ENCODE data around the gene FAM89B. TPM values are rescaled to one million over a fixed set of nuclear protein-coding genes. Genes with fewer than 3 reads are reported as not detected.

FAM89B gene
- 10 to 100 TPM; 15.0 to 15.5 TPM for total RNA-seq

DNA sequence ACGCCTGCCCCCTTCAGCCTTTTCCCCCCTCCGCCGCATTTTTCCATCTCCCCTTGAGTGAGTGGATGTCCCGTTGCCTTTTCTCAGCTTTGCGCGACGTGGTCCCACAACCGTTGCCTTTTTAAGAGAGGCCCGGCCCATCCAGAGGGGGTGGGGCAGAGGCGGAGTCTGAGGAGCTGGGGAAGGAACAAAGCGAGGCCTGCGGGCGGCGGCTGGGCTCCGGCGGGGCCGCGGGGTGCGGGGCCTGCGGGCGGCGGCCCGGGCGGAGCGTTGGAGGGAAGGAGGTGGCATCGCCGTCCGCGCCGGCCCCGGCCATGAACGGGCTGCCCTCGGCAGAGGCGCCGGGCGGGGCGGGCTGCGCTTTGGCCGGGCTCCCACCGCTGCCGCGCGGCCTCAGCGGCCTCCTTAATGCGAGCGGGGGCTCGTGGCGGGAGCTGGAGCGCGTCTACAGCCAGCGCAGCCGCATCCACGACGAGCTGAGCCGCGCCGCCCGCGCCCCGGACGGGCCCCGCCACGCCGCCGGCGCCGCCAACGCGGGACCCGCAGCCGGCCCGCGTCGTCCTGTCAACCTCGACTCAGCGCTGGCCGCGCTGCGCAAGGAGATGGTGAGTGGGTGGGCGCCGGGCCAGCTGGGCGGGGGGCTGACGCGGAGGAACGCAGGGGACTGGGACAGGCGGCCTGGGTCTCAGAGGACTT, at the start of gene FAM89B:
Gene FAM89B (plus strand): TSS at position 183 of the 696 bp plus-strand sequence. CDS start 132 bp downstream, at position 315.

DNA sequence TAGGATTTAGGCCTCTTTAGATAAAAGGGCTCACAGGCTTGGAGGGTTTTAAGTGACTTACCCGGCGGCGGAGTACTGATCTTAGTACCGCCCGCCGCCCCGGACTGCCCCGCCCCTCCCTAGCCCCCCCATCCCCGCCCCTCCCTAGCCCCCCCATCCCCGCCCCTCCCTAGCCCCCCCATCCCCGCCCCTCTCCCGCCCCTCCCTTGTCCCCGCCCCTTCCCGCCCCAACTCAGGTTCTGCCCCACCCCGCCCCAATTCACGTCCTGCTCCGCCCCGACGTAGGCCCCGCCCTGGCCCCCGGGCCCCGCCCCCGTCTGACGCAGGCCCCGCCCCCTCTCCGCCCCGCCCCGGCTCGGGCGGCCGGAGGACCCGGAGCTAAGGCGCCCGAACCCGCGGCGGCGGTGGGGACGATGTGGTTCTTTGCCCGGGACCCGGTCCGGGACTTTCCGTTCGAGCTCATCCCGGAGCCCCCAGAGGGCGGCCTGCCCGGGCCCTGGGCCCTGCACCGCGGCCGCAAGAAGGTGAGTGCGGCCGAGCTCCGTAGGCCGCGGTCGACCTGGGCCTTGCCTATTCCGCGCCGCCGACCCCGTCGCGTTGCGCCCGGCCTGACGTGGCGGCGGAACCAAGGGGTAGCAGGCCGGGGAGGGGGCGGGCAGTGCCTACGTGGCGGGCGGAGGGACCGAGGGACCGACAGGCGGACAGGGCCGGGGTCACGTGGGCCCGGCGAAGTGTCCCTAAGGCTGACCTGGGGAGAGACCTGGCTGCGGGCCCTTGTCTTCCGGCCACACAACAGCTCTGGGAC, 47.4 kb upstream of the FAM89B start, which contains the start of gene SCYL1:
Gene SCYL1 (plus strand): TSS at position 343 of the 805 bp plus-strand sequence. CDS start 71 bp downstream, at position 414.

DNA sequence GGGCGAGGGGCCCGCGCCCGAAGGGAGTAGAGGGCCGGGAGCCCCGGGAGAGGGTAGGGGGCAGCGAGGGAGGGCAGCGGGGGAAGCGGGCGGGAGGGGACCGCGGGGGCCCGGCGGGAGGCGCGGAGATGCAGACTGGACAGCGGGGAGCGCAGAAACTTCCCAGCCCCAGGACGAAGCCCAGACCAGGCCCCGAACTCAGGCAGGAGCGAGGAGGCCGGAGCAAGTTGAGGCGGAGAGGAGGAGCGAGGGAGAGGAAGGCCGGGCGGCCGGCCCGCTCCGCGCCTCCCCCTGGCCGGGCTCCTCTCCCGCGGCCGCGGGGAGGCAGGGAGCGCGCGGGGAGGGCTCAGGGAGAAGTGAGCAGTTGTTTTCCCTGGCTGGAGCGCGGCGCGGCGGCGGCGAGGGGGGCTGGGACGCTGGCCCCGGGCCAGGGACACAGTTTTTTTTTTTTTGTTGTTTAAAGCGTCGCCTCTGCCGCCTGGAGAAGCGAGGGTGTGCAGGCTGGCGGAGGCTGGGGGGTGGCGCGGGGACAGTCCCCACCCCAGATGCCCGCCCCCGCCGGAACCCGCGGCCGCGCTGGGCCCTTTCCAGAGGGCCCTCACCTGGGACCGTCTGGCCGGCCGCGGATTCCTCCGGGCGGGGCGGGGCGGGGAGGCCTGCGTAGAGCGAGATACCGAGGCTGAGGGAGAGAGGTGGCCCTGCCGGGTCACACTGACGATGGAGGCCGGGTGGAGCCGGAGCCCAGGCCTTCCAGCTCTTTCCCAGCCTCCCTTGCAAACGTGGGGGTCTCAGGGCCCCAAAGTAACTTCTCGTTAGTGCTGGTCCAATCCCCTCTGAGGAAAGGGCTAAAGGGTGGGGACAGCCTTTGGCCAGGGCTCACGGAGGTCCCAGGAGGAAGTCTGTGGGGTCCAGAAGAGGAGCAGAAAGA, 14.1 kb upstream of the FAM89B start, which contains the start of gene LTBP3:
Gene LTBP3 (minus strand): TSS at position 358 of the 928 bp plus-strand sequence. CDS start 400 bp downstream, outside the sequence.

DNA sequence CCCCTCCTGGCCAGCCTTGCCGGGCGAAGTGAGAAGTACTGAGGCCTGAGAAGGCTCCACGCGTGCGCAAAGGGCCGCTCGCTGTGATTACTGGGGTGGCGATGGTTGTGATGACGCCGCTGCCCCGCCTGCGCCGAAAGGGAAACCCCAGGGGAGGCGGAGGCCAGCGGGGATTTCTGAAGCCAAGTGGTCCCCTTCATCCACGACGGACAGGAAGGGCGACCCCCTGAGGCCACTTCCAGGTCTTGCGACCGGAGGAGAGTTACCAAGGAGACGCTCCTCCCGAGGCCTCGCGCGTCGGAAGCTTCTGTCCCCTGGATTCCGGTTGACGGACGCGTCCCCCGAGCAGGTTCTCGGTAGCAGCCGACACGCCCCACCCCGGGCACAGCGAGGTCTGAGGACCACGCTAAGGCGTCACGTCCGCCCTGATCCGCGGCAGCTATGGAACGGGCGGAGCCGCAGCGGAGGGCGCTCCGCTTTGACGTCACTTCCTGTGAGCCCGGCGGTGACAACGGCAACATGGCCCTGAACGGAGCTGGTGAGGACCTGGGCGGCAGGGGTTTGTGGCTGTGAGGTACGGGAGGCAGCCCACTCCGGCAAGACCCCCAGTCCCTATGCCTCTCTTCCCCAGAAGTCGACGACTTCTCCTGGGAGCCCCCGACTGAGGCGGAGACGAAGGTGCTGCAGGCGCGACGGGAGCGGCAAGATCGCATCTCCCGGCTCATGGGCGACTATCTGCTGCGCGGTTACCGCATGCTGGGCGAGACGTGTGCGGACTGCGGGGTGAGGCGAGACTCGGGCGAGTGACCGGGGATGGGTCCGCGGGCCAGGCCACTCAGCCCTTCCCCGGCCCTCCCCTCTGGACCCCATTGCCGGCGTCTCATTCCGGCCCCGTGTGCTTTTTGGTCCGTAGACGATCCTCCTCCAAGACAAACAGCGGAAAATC, 2.1 kb upstream of the FAM89B start, which contains the start of gene ZNRD2:
Gene ZNRD2 (plus strand): TSS at position 505 of the 946 bp plus-strand sequence. CDS start 15 bp downstream, at position 520.

DNA sequence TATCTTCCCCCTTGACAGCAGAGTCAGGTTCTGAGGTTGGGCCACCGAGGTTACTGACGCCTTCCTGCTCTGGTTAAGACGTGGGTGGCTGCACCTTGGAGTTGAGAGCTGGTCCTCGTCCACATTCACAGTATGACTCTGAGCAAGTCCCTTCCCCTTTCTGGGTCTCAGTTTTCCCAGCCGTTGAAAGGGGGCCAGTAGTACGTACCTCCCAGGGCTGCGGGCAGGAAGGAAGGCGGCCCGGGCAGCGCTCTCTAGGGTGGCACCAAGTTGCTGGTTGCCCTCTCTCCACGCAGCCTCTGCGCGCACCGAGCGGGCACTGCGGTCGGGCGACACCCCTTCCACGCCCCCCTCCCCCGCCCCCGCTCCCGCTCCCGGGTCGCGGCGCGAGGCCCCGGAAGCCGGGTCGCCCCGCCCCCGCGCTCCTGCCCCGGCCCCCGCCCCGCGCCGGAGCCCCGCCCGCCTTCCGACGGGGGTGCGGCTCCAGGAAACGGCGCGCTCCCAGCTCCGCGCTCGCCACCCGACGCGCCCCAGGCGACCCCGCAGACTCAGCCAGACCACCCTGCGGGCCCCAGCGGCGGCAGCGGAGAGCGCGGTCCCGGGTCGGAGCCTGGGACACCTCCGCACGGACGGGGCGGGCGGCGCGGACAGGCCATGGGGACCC, 3.4 kb downstream of the FAM89B start, which contains the start of gene EHBP1L1:
Gene EHBP1L1 (plus strand): TSS at position 486 of the 664 bp plus-strand sequence. CDS start 250 bp downstream, outside the sequence.

DNA sequence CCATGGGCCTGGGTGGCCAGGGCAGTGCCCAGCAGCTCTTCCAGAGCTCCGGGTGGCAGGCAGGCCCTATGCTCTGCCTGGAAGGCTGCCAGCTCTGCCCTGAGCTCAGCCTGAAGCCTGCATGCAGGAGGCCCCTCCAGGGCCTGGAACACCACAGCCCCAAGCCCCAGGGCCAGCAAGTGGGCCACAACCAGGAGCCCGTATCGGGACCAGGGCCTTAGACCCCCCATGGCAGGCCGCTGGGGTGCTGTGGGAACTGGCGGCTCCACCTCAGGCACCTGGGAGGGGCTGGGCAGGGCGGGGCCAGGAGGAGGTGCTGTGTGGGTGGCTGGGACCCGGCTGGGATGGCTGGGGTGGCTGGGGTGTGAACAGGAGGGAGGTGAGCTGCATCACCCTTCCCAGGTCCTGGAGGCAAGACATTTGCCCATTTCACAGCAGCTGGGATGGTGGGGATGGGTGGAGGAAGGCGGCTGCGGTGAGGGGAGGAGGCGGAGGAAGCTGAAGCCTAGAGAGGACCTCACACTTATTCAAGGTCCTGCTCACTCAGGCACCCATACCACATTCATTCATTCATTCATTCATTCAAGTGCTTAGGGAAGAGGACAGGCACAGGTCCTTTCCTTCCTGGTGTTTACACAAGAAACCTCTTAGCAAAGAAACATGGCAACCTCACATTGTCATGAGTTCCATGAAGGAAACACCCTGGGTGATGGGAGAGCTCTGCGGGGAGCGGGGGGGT, 23.4 kb downstream of the FAM89B start, which contains the start of gene KCNK7:
Gene KCNK7 (minus strand): TSS at position 258 of the 739 bp plus-strand sequence. CDS start 28 bp downstream, at position 230.

DNA sequence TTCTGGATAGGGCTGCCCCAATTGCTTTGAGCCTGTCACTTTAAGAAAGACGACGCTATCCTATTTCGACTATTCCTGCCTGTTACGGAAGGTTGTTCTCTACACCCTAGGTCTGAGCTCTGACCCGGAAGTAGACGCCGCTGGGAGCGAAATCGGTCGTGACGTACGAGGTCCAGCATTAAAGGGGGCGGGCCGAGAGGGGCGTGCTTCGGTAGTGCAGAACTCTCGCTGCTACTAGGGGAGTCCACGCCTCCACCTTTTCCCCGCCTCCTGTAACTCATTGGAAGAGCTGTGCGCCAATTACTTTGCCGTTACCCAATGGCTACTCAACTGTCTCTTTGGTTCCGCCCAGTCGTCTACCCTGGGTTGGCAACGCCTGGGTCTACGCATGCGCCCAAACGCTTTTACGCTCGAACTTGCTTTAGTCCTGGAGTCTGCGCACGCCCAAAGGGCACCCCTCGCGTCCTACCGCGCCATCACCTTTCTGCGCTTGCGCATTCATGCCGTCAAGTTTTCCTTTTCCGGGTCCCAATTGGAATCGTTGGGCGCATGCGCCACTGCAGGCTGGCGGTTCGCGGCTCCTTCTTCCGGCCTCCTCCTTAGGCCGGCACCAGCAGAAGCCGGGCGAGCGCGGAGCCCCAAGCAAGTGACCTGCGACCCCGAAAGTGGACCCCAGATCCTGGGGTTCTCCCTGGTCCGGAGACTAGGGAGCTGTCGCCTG, 43.1 kb downstream of the FAM89B start, which contains the start of gene PCNX3:
Gene PCNX3 (plus strand): TSS at position 548 of the 721 bp plus-strand sequence. CDS start 536 bp downstream, outside the sequence.

Small RNA genes lying within 50 kb of the gene (small RNA-seq; reads per million reads assigned to genes)
- gene AP001362.1, result 0 reads per million in 2 donors

Other genes starting within 250 kb of the FAM89B start
- gene DPF2, start 238.7 kb upstream of the FAM89B start, total RNA-seq, result 10 to 100 TPM; 43.7 to 45.6 TPM
- under 1 TPM; under 0.01 to 0.33 TPM for gene TIGD3, start 217.8 kb upstream of the FAM89B start, total RNA-seq
- 1 to 10 TPM; 1.3 to 3.8 TPM for gene SLC25A45, start 189.9 kb upstream of the FAM89B start, total RNA-seq
- 100 to 1,000 TPM in 1 of 2 donors, 10 to 100 TPM in 1; 59.2 to 108 TPM for gene FRMD8, start 185.9 kb upstream of the FAM89B start, total RNA-seq
- 100 to 1,000 TPM; 128 to 294 TPM for gene NEAT1, start 149.7 kb upstream of the FAM89B start, total RNA-seq
- 1,000 to 10,000 TPM; 3,281 to 4,065 TPM for gene MALAT1, start 73.5 kb upstream of the FAM89B start, total RNA-seq
- 10 to 100 TPM; 75.0 to 90.9 TPM for gene SCYL1, start 47.5 kb upstream of the FAM89B start, total RNA-seq
- gene LTBP3, start 14.2 kb upstream of the FAM89B start, total RNA-seq, result 10 to 100 TPM in 1 of 2 donors, 1 to 10 TPM in 1; 9.3 to 14.3 TPM
- gene ZNRD2, start 2.1 kb upstream of the FAM89B start, total RNA-seq, result 10 to 100 TPM; 40.3 to 75.3 TPM
- 10 to 100 TPM; 18.0 to 49.2 TPM for gene EHBP1L1, start 3.5 kb downstream of the FAM89B start, total RNA-seq
- gene KCNK7, start 23.3 kb downstream of the FAM89B start, total RNA-seq, result under 1 TPM; 0.33 to 0.34 TPM
- 100 to 1,000 TPM; 115 to 242 TPM for gene MAP3K11, start 41.7 kb downstream of the FAM89B start, total RNA-seq
- 10 to 100 TPM; 30.3 to 34.3 TPM for gene PCNX3, start 43.2 kb downstream of the FAM89B start, total RNA-seq
- 10 to 100 TPM; 28.0 to 31.7 TPM for gene SIPA1, start 65.6 kb downstream of the FAM89B start, total RNA-seq
- 10 to 100 TPM; 27.3 to 35.8 TPM for gene RELA, start 90.4 kb downstream of the FAM89B start, total RNA-seq
- 10 to 100 TPM; 58.3 to 58.5 TPM for gene KAT5, start 139.7 kb downstream of the FAM89B start, total RNA-seq
- 10 to 100 TPM; 51.0 to 78.1 TPM for gene RNASEH2C, start 148.3 kb downstream of the FAM89B start, total RNA-seq
- gene AP5B1, start 208.4 kb downstream of the FAM89B start, total RNA-seq, result 10 to 100 TPM; 40.6 to 74.3 TPM
- not detected for gene OVOL1, start 214.5 kb downstream of the FAM89B start, total RNA-seq